ENCODE measurements around the gene RIMS3.
"Not testable (repeated sequence)": the region's sequence is repeated elsewhere in the genome, so short reads cannot be mapped to it uniquely, and the experiment has no call there.

The RIMS3 gene

GRCh38 chr1:40594187-40594531, 71.3 kb downstream of the RIMS3 start:
- no peak overlapping the region for H3K4me3 ChIP-seq (ENCODE audit: low read depth, low read length)

- H3K4me3 ChIP-seq (ENCODE audit: low read depth, low read length): no peak overlapping the region
Observed at GRCh38 chr1:40593449-40594186, 71.9 kb downstream of the RIMS3 start.

GRCh38 chr1:40592107-40592803, 73.2 kb downstream of the RIMS3 start:
- H3K4me3 ChIP-seq (ENCODE audit: low read depth, low read length): no peak overlapping the region

- no peak overlapping the region for H3K4me3 ChIP-seq (ENCODE audit: low read depth, low read length)
Observed at GRCh38 chr1:40588586-40588985, 76.9 kb downstream of the RIMS3 start.

- H3K4me3 ChIP-seq (ENCODE audit: low read depth, low read length): no peak overlapping the region
Observed at GRCh38 chr1:40583980-40584379, 81.5 kb downstream of the RIMS3 start.

- no peak overlapping the region for H3K4me3 ChIP-seq (ENCODE audit: low read depth, low read length)
Observed at GRCh38 chr1:40582116-40582515, 83.4 kb downstream of the RIMS3 start.

- H3K4me3 ChIP-seq (ENCODE audit: low read depth, low read length): no peak overlapping the region
Observed at GRCh38 chr1:40575336-40575735, 90.1 kb downstream of the RIMS3 start.

- H3K4me3 ChIP-seq (ENCODE audit: low read depth, low read length): not testable (repeated sequence)
Observed at GRCh38 chr1:40574805-40575204, 90.7 kb downstream of the RIMS3 start.
